Thyroid gland (tissue), 4 donors: ENCODE results near the gene ULBP2. TPM values are rescaled to one million over a fixed set of nuclear protein-coding genes. Genes with fewer than 3 reads are reported as not detected.
"Not testable (repeated sequence)": the region's sequence is repeated elsewhere in the genome, so short reads cannot be mapped to it uniquely, and the experiment has no call there.

ENCODE experiments used
- DNase-seq, 2 donors: peaks; one replicate each; pipeline ENCODE4 v3.0.0-alpha.2; 2019
- H3K27ac ChIP-seq, 3 donors: fragments of 200-600 bp; sonication (generic); 1 replicate in 2 of 3; 2 replicates in 1 of 3; pipeline ENCODE4 v1.5.1; 2016 to 2019; ENCODE audit warnings: mild to moderate bottlenecking in 1 of 3, moderate library complexity in 1 of 3
- H3K27me3 ChIP-seq: fragments of 200-600 bp; sonication (generic); one replicate; pipeline ENCODE4 v1.5.1; 2019
- H3K36me3 ChIP-seq, 2 donors: fragments of 200-600 bp; sonication (generic); one replicate each; pipeline ENCODE4 v1.5.1; 2016 to 2019
- H3K4me1 ChIP-seq, 2 donors: fragments of 200-600 bp; sonication (generic); one replicate each; pipeline ENCODE4 v1.5.1; 2017 to 2019
- H3K4me3 ChIP-seq, 3 donors: fragments of 200-600 bp; sonication (generic); replicated peaks in 1 of 3; 1 replicate in 2 of 3; 2 replicates in 1 of 3; pipeline ENCODE4 v1.5.1; 2016; ENCODE audit warnings: mild to moderate bottlenecking in 1 of 3
- H3K9me3 ChIP-seq: fragments of 200-600 bp; sonication (generic); one replicate; pipeline ENCODE4 v1.5.1; 2017
- CTCF ChIP-seq, 6 experiments: fragments of 200-600 bp in 3 of 6; fragments of 450-650 bp in 3 of 6; sonication (generic) in 3 of 6; IDR thresholded peaks; one replicate each; pipeline ENCODE4 v1.5.1; 2016 to 2019; ENCODE audit warnings: antibody characterized with exemption in 6 of 6, mild to moderate bottlenecking in 2 of 6, inconsistent platforms in 1 of 6, moderate library complexity in 1 of 6
- POLR2A ChIP-seq, 2 donors: fragments of 450-650 bp; IDR thresholded peaks; one replicate each; pipeline ENCODE4 v1.6.1; 2017; ENCODE audit warnings: antibody characterized with exemption in 2 of 2, mild to moderate bottlenecking in 2 of 2, moderate library complexity in 1 of 2
- WGBS, 2 donors: methylation state at CpG; one replicate each; pipeline ENCODE4 v1.1.5; 2017; 5-methylcytosine and 5-hydroxymethylcytosine counted together
- intact Hi-C: fragments of 100-400 bp; cut with DNase I; formaldehyde crosslinking; loops from one replicate; pipeline ENCODE4 v1.15.1; 2023
- total RNA-seq, 4 donors: library from RNA; depleted of rRNA; stranded (reverse); fragments of >200 nt; gene quantifications; one replicate each; pipeline ENCODE4 v1.2.3, GENCODE V29; 2016

The ULBP2 gene
- total RNA-seq, 4 donors from 2014 or later: 0.78 to 1.5 TPM; not detected in 2

GRCh38 chr6:149967591-149967990 lies 25.8 kb downstream of the ULBP2 start:
- no peak for TF ChIP-seq CTCF (IDR thresholded peaks at IDR 0.05)
- peaks cover 20 to 24% of the 10 kb centered on the region in 2 donors for H3K4me1 ChIP-seq
- WGBS, 2 donors: 93 to 94% methylated on average over 4 of the region's 4 CpGs
- peaks cover 13% of the 10 kb centered on the region for H3K27me3 ChIP-seq
- intact Hi-C loops: no loop called here
- H3K27ac ChIP-seq: no peak overlapping the region
- H3K36me3 ChIP-seq: no peaks in the 10 kb centered on the region
- H3K4me3 ChIP-seq: no peak overlapping the region
- DNase-seq: no peak
- H3K9me3 ChIP-seq: no peaks in the 10 kb centered on the region

- H3K36me3 ChIP-seq, H3K27ac ChIP-seq, H3K9me3 ChIP-seq, H3K4me3 ChIP-seq, DNase-seq, intact Hi-C loops: not testable (repeated sequence)
- peaks cover 13% of the 10 kb centered on the region for H3K27me3 ChIP-seq
- peaks cover 20 to 23% of the 10 kb centered on the region in 2 donors for H3K4me1 ChIP-seq
- 63 to 67% methylated on average over 2 of the region's 2 CpGs for WGBS, 2 donors
These were observed 26.2 kb downstream of the ULBP2 start for GRCh38 chr6:149967999-149968398.

GRCh38 chr6:149968909-149969308 lies 27.1 kb downstream of the ULBP2 start:
- peaks cover 12 to 16% of the 10 kb centered on the region in 2 donors for H3K4me1 ChIP-seq
- DNase-seq, H3K9me3 ChIP-seq, H3K27ac ChIP-seq, H3K4me3 ChIP-seq, intact Hi-C loops, H3K36me3 ChIP-seq: not testable (repeated sequence)
- H3K27me3 ChIP-seq: peaks cover 13% of the 10 kb centered on the region
- WGBS, 2 donors: 74 to 94% methylated on average over 2 of the region's 2 CpGs

GRCh38 chr6:149969635-149970034 lies 27.8 kb downstream of the ULBP2 start:
- Histone ChIP-seq H3K4me3 (no peak overlapping the region), H3K27ac (no peak overlapping the region), H3K27me3 (peaks cover 8% of the 10 kb centered on the region), H3K4me1 (peaks cover 4 to 8% of the 10 kb centered on the region in 2 donors), H3K36me3 (no peaks in the 10 kb centered on the region), H3K9me3 (no peaks in the 10 kb centered on the region)
- DNase-seq: no peak
- 77 to 88% methylated on average over 2 of the region's 2 CpGs for WGBS, 2 donors
- no peak for TF ChIP-seq POLR2A (IDR thresholded peaks at IDR 0.05)
- TF ChIP-seq CTCF (IDR thresholded peaks at IDR 0.05): no peak
- intact Hi-C loops: no loop called here

GRCh38 chr6:149974394-149974793 lies 32.6 kb downstream of the ULBP2 start:
- WGBS, 2 donors: 59 to 73% methylated on average over 6 of the region's 6 CpGs

GRCh38 chr6:149974825-149975224 lies 33.0 kb downstream of the ULBP2 start:
- Histone ChIP-seq H3K36me3 (no peaks in the 10 kb centered on the region), H3K27ac (no peak overlapping the region), H3K4me3 (no peak overlapping the region), H3K4me1 (no peaks in the 10 kb centered on the region), H3K9me3 (no peaks in the 10 kb centered on the region), H3K27me3 (no peaks in the 10 kb centered on the region)
- DNase-seq: no peak
- intact Hi-C loops: no loop called here
- 49 to 56% methylated on average over 3 of the region's 3 CpGs for WGBS, 2 donors
- TF ChIP-seq POLR2A (IDR thresholded peaks at IDR 0.05): no peak
- no peak for TF ChIP-seq CTCF (IDR thresholded peaks at IDR 0.05)

More at GRCh38 chr6:149974394-149974793, 32.6 kb downstream of the ULBP2 start:
- H3K4me3 ChIP-seq, H3K36me3 ChIP-seq, H3K27me3 ChIP-seq, H3K9me3 ChIP-seq, DNase-seq, H3K27ac ChIP-seq, H3K4me1 ChIP-seq, intact Hi-C loops: not testable (repeated sequence)

- no peaks in the 10 kb centered on the region for H3K36me3 ChIP-seq
- no peaks in the 10 kb centered on the region for H3K4me1 ChIP-seq
- H3K9me3 ChIP-seq: no peaks in the 10 kb centered on the region
- intact Hi-C loops: no loop called here
- no peaks in the 10 kb centered on the region for H3K27me3 ChIP-seq
- no peak overlapping the region for H3K27ac ChIP-seq
- no peak for TF ChIP-seq POLR2A (IDR thresholded peaks at IDR 0.05)
- no peak for TF ChIP-seq CTCF (IDR thresholded peaks at IDR 0.05)
- DNase-seq: no peak
- no peak overlapping the region for H3K4me3 ChIP-seq
These were observed 33.6 kb downstream of the ULBP2 start for GRCh38 chr6:149975400-149975799.
